ENCODE results near the gene MARCHF9. TPM values are rescaled to one million over a fixed set of nuclear protein-coding genes. Genes with fewer than 3 reads are reported as not detected.
"Not testable (repeated sequence)": the region's sequence is repeated elsewhere in the genome, so short reads cannot be mapped to it uniquely, and the experiment has no call there.

The MARCHF9 gene
- total RNA-seq: 10.6 TPM

- DNase-seq (ENCODE audit: low spot score): no peak
- intact Hi-C loops (cut with DNase I): no loop called here
- ATAC-seq: no peak
Measured at GRCh38 chr12:57754411-57755193, at the start of gene MARCHF9. Gene MARCHF9 (plus strand): TSS chr12:57755103. CDS start chr12:57755529, 426 bp downstream.

- DNase-seq (ENCODE audit: low spot score) (no peak), ATAC-seq (no peak)
- intact Hi-C loops (cut with DNase I): no loop called here
Measured at GRCh38 chr12:57707250-57707649, 47.7 kb upstream of the MARCHF9 start.

GRCh38 chr12:57708296-57708695 is 46.6 kb upstream of the MARCHF9 start:
- intact Hi-C loops (cut with DNase I): no loop called here
- no peak for ATAC-seq
- DNase-seq (ENCODE audit: low spot score): no peak

GRCh38 chr12:57712701-57713100 is 42.2 kb upstream of the MARCHF9 start:
- ATAC-seq (no peak), DNase-seq (ENCODE audit: low spot score) (no peak)
- intact Hi-C loops (cut with DNase I): no loop called here

GRCh38 chr12:57713209-57713608 is 41.7 kb upstream of the MARCHF9 start:
- intact Hi-C loops (cut with DNase I): no loop called here
- DNase-seq (ENCODE audit: low spot score): no peak

GRCh38 chr12:57715036-57715748 is 39.7 kb upstream of the MARCHF9 start:
- intact Hi-C loops (cut with DNase I); ATAC-seq; DNase-seq (ENCODE audit: low spot score): not testable (repeated sequence)

More at GRCh38 chr12:57713209-57713608, 41.7 kb upstream of the MARCHF9 start:
- no peak for ATAC-seq

- ATAC-seq: no peak
- DNase-seq (ENCODE audit: low spot score): no peak
- intact Hi-C loops (cut with DNase I): no loop called here
Measured at GRCh38 chr12:57715786-57716185, 39.1 kb upstream of the MARCHF9 start.

- DNase-seq (ENCODE audit: low spot score) (no peak), ATAC-seq (no peak)
- intact Hi-C loops (cut with DNase I): no loop called here
Measured at GRCh38 chr12:57716305-57716704, 38.6 kb upstream of the MARCHF9 start.

- no peak for DNase-seq (ENCODE audit: low spot score)
- ATAC-seq: no peak
- intact Hi-C loops (cut with DNase I): no loop called here
Measured at GRCh38 chr12:57717131-57717530, 37.8 kb upstream of the MARCHF9 start.

- ATAC-seq (no peak), DNase-seq (ENCODE audit: low spot score) (no peak)
- intact Hi-C loops (cut with DNase I): no loop called here
Measured at GRCh38 chr12:57717846-57718640, 36.9 kb upstream of the MARCHF9 start.

GRCh38 chr12:57718641-57719528 is 36.0 kb upstream of the MARCHF9 start:
- ATAC-seq (no peak), DNase-seq (ENCODE audit: low spot score) (no peak)
- intact Hi-C loops (cut with DNase I): no loop called here

GRCh38 chr12:57719777-57720605 is 34.9 kb upstream of the MARCHF9 start:
- DNase-seq (ENCODE audit: low spot score) (no peak), ATAC-seq (no peak)
- intact Hi-C loops (cut with DNase I): no loop called here

- DNase-seq (ENCODE audit: low spot score) (no peak), ATAC-seq (peak; percentile 7)
- intact Hi-C loops (cut with DNase I): no loop called here
Measured at GRCh38 chr12:57720606-57721595, 34.0 kb upstream of the MARCHF9 start.

- DNase-seq (ENCODE audit: low spot score); intact Hi-C loops (cut with DNase I); ATAC-seq: not testable (repeated sequence)
Measured at GRCh38 chr12:57721846-57722608, 32.9 kb upstream of the MARCHF9 start.

- ATAC-seq: no peak
- intact Hi-C loops (cut with DNase I): no loop called here
Measured at GRCh38 chr12:57722716-57723629, 31.9 kb upstream of the MARCHF9 start.

More at GRCh38 chr12:57722716-57723629, 31.9 kb upstream of the MARCHF9 start:
- DNase-seq (ENCODE audit: low spot score): no peak
